SIG-M5 treated with dmso at 0.1 percent for 504 hours (cell line): ENCODE results near the gene ADSS1.

Experiments used
- DNase-seq: peaks from one replicate; lab custom pipeline; 2025; ENCODE audit not compliant: unreplicated experiment; lab: John Stamatoyannopoulos, UW

Gene ADSS1

GRCh38 chr14:104766256-104766862, 42.3 kb downstream of the ADSS1 start:
- no peak for DNase-seq

GRCh38 chr14:104766863-104767633, 43.0 kb downstream of the ADSS1 start:
- DNase-seq = no peak

DNA sequence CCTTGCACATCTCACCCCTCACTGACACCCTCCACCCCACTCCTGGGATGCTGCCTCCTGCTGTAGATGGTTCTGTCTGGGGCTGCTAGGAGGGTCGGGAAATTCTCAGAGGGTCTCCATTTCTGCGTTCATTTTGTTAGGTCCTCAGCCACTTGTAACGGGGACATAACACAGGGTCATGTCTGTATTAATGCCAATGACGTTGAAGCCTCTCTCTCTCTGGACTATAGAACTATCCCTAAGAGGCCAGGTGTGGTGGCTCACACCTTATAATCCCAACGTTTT, 43.5 kb downstream of the ADSS1 start:
- no peak for DNase-seq

DNA sequence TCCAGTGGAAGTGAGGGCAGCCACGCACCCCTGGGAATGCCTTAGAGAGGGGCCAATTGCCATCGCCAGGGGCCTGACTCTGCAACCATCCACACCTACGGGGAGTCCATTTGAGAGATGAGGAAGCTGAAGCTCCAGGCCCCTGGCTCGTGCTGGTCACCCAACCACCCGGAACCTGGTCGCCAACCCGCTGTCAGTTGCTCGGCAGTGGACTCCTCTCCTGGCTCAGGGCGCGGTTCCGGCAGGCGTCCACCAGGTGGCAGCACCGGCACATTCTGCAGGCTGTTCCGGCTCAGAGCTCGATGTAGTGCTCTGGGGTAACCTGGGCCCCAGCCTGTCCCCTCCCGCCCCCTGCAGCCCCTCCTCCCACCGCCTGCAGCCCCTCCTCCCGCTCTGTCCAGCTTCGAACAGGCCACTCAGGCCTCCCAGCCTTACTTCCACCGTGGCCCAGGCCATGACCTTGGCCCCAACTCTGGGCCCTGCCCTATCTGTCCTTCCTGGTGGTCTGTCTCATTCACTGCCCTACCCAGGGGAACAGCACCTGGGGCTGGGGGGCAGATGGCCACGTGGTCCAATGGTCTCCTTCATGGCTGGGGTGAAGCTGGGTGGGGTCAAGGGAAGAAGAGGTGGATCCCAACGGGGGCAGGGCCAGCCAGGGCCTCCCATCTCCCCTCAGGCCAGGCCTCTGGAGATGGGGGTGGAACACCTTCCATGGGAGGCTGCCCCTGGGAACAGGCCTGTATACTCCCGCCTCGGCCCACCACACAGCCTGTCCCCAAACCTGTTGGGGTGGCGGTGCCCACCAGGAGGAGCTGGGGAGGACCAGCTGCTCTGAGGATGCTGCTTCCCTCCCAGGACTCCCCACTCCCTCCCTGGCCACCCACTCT, 44.7 kb downstream of the ADSS1 start:
- DNase-seq = peak; percentile 60

GRCh38 chr14:104769324-104770071, 45.5 kb downstream of the ADSS1 start:
- no peak for DNase-seq

DNA sequence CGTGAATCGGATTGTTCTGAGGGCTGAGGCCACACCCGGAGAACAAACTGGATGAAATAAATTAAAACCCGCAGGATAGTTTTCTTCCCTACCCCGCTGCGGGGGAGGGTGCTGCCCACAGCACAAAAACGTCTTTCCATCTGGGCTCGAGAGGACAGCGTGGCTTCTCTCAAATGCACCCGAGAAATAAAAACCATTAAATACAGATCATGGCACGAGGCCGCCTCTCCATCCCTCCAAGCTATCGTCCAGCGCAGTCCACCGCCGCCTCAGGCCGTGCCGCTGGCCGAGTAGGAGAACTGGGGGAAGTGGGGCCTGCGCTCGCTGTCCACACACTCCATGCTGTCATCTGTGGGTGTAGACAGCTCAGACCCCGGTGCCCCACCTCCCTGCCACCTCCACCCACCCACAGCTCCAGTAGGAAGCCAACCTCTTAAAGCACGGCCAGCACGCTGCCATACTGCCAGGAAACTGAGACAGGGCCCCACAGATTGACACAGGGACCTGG, 46.1 kb downstream of the ADSS1 start:
- no peak for DNase-seq

DNA sequence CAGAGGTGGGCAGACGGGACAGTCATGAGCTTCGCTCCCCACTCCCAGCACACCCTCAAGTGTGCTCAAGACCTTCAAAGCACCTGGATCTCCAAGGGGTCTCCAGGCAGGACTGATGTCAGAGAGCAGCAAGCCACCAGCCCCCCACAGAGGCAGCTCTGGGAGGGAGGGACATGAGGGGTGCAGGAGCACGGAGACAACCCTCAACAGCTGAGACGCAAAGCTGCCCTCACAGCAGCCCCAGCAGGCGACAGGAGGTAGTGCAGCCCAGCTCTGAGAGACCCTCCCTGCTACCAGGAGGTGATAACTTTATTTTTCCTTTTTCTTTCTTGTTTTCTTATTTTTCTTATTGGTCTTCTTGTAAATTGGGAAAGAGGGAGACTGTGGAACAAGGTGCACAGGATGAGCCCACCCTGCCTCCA, 46.8 kb downstream of the ADSS1 start:
- DNase-seq = no peak

- DNase-seq = no peak
Measured at GRCh38 chr14:104771374-104771773, 47.3 kb downstream of the ADSS1 start.

- DNase-seq = no peak
Measured at GRCh38 chr14:104771918-104772706, 48.1 kb downstream of the ADSS1 start.

- DNase-seq = no peak
Measured at GRCh38 chr14:104772707-104773504, 48.9 kb downstream of the ADSS1 start.

- DNase-seq = no peak
Measured at GRCh38 chr14:104773505-104774452, 49.8 kb downstream of the ADSS1 start.

DNA sequence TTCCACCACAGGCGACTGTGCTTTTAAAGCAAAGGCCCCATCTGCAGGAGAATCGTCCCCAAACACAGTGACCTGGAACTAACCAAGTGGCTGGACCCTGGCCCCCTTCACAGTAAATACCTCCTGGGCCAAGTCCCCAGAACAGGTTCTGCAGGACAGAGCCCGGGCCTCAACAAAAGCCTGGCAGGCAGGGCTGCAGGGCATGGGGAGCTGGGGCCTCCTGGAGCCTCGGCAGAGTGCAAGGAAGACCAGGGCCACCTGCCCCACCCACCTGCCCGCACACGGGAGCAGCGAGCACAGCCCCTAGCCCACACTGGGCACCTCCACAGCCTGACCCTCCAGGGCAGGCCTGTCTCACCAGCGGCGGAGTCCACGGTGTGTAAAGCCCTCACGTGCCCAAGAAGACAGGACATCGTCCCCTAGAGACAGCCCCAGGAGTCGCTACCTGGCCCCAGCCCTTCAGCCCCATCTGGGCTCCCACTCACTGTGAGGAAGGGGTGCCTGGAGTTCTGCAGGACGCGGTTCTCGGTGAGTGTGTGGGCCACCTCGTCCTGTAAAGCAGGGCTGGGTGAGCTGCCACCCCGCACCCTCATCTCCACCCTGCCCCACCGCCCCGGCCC, 50.5 kb downstream of the ADSS1 start:
- DNase-seq = peak; percentile 53

GRCh38 chr14:104775073-104775489, 51.1 kb downstream of the ADSS1 start:
- no peak for DNase-seq

DNA sequence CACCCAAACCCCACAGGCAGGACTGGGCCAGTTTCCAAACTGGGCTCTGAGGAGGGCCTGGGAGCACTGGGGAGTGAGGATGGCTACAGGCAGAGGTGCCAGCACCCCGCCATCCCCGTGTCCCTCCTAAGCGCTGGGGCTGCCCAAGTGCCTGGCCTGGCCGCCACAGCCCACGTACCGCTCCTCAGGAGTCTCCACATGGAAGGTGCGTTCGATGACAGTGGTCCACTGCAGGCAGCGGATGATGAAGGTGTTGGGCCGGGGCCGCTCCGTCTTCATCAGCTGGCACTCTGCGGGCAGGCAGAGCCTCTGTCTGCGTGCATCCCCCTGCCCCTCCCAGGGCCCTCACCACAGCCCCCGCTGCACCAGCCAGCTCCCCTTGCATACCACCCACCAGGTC, 52.5 kb downstream of the ADSS1 start:
- DNase-seq = no peak

DNA sequence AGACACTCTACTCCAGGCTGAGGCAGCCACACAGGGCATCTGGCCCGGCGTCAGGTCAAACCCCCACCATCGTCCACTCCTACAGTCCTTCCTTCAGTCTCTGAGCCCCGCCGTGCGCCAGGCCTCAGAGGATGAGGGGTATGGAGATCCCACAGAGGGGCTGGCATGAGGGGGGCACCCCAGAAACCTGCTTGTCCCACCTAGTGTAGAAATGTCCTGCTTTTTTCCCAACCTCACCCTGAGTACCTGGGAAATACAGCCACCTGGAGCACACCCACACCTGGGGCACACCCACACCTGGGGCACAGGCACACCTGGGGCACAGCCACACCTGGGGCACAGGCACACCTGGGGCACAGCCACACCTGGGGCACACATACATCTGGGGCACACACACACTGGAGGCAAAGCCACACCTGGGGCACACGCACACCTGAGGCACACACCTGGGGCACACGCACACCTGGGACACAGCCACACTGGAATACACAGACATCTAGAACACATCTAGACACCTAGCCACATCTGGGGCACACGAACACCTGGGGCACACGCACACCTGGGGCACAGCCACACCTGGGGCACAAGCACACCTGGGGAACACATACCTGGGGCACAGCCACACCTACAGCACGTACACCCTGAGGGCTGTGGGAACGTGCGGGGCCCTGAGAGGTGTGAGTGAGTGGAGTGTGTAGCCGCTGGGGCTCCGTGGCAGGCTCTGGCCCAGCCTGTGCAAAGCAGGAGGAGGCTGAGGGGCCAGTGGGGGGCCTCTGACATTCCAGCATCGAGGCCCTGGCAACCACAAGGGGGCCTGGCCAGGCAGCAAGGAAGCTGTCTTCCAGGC, 53.2 kb downstream of the ADSS1 start:
- no peak for DNase-seq

DNA sequence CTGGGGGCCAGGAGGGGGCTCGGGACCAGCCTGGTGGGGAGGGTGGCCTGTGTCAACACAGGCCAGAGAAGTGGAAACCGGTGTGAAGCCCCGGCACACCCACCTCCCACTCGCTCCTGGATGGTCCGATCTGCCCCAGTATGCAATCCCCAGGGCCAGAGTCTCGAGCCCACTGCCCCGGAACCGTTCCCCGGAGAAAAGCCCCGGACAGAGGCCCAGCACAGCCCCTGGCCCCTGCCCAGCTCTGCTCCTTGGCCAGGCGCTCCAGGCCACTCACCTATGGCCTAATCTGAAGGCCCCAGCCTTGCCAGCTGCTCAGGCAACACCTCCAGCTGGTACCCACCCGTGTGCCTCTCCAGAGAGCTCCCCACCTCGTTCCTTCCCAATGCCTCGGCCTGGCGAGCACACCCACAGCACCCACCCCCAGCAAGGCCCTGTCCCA, 53.8 kb downstream of the ADSS1 start:
- DNase-seq = no peak
